GM18505 (cell line): ENCODE measurements around the gene ALDH4A1.

Experiments
- ATAC-seq: cut with Tn5 transposase; IDR thresholded peaks from one replicate; pipeline ENCODE4 v1.9.1; 2021; ENCODE audit not compliant: unreplicated experiment
- POLR2A ChIP-seq: IDR thresholded peaks from 4 replicates; pipeline ENCODE4 v1.6.1; 2011; ENCODE audit warnings: borderline replicate concordance; ENCODE audit not compliant: insufficient read depth, insufficient read length; ENCODE audit errors: extremely low read depth

ALDH4A1 gene, protein sequence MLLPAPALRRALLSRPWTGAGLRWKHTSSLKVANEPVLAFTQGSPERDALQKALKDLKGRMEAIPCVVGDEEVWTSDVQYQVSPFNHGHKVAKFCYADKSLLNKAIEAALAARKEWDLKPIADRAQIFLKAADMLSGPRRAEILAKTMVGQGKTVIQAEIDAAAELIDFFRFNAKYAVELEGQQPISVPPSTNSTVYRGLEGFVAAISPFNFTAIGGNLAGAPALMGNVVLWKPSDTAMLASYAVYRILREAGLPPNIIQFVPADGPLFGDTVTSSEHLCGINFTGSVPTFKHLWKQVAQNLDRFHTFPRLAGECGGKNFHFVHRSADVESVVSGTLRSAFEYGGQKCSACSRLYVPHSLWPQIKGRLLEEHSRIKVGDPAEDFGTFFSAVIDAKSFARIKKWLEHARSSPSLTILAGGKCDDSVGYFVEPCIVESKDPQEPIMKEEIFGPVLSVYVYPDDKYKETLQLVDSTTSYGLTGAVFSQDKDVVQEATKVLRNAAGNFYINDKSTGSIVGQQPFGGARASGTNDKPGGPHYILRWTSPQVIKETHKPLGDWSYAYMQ

DNA sequence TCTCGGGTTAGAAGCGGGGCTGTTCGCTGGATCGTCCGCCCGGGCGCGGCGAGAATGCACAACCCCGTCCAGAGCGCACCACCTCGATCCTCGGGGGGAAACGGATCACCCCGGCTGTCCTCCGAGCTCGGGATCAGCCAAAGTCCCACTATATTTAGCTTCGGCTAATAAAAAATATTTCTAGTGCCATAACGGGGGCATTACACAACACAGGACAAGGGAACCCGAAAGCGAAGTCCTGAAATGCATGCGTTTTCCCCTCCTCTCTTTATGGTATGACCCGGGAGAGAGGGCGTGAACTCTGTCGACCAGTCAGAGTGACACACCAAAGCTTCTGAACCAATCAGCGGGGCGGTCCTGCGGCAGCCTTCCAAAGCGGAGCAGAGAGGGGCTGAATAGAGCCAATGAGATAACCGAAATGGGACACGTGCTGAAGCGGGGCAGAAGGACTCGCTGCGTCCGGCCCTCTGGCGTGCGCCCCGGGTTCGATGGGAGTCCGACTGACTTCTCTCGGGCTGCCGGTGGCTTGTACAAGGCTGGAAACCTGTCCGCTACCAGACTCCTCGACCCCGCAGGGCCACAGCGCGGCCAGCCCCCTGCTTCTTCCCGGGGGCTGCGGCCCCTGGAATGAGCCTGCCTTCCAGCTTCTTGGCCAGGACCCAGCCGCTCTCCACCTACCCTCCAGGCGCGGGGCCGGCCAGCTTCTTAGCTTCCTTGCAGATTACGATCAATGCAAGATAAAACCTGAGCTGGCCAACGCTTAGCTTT lies at the start of gene ALDH4A1:
Gene ALDH4A1 (minus strand): TSS at position 33 of the 768 bp plus-strand sequence. CDS start 32 bp downstream, at position 1.
- peak; percentile 81 for TF ChIP-seq POLR2A
- ATAC-seq = peak; percentile 94

DNA sequence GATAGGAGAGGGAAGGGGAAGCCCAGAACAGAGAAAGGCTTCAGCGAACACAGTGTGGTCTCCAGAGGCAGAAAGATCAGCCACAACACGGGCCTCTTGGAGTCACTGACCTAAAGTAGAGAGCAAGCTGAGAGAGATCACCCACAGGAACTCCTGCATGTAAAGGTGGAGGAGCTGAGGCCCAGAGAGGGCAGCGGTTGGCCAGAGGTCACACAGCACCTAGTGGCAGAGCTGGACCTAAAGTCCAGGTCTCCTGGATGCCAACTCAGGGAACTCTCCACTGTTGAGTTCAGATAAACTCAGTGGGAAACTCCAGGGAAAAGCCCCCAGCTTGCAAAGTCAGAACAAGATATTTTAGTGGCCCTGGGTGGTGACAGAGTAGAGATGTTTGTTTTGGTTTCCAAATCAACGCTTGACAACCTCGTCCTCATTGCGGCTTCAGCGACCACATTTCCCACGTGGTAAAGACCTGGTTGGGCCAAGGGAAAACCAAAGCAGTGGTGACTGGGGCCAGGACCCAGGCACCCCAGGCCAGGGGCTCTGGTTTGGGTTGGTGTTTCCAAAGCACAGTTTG lies 49.5 kb upstream of the ALDH4A1 start:
- TF ChIP-seq POLR2A = peak; percentile 58
- peak; percentile 31 for ATAC-seq

DNA sequence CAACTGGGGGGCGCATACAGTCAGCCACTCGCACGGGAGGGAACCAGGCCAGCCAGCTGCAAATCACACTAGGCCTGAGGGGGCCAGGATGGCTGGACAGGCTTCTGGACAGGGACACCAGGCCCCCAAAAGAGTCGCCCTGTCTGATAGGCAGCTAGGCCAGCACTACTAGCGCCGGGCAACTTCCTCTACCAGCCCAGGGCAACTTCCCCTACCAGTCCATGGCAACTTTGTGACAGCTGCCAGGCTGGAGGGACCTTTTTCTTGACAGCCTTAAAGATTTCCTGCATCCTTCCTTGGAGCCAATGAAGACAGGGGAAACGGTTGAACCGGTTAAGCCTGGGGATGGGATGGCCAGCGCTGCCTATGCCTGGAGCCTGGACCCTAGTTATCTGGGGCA lies 49.1 kb upstream of the ALDH4A1 start:
- ATAC-seq = no peak
- no peak for TF ChIP-seq POLR2A

DNA sequence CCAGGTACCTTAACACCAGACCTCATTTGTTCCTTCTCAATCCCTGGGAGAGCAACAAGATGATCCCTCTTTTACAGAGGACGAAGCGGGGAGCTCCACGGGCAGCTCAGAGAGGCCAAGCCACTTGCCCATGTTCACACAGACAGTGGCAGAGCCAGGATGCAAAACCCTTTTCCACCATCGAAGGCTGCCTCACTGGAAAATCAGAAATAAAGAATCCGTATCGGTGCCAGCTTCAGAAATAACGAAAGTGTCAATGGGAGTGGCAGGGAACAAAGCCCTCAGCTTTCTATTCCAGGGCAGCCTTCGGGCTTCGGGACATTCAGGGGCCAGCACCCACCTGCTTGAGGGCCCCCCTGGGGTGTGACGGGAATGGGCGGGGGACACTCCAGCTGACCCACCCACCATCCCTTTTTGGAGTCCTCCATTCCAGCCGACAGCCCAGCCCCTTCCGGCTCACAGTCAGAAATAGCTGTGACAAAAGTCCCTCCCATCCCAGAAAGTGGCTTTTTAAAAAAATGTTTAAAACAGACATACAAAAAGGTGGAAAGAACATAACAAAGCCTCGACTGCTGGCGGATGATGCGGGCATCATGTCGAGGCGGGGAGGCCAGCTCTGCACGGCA lies 48.2 kb upstream of the ALDH4A1 start:
- ATAC-seq = no peak
- TF ChIP-seq POLR2A = no peak

DNA sequence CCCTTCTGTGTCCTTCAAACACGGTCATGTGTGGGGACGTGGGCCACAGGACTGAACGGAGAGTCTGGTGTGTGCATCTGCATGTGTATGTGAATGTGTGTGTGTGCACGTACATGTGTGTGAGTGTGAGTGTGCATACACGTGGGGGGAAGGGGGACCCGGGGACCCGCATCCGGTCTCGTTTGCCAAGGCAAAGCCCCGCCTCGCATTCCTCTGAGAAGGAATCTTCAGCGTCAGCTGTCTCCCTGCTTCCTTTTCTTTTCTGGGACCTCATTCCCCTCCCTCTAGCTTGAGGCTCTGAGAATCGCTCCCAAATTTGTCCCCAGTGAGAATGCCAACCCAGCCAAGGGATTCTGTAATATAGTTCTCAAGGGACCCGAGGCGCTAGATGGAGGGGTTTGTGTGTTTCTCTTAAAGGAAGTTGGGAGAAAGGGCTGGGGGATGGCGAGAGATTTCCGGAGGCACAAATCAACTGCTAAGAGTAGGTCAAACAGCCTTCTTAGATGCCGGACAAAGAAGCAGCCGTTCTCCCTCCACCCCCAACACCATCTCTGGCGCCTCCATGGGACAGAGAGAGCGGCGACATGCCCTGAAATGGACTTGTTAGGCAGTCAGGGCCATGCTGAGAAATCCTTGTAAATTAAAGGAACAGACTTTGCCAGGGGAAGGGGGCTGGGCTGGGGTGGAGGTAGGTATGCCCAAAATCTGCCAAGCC lies 47.5 kb upstream of the ALDH4A1 start:
- no peak for TF ChIP-seq POLR2A
- no peak for ATAC-seq

DNA sequence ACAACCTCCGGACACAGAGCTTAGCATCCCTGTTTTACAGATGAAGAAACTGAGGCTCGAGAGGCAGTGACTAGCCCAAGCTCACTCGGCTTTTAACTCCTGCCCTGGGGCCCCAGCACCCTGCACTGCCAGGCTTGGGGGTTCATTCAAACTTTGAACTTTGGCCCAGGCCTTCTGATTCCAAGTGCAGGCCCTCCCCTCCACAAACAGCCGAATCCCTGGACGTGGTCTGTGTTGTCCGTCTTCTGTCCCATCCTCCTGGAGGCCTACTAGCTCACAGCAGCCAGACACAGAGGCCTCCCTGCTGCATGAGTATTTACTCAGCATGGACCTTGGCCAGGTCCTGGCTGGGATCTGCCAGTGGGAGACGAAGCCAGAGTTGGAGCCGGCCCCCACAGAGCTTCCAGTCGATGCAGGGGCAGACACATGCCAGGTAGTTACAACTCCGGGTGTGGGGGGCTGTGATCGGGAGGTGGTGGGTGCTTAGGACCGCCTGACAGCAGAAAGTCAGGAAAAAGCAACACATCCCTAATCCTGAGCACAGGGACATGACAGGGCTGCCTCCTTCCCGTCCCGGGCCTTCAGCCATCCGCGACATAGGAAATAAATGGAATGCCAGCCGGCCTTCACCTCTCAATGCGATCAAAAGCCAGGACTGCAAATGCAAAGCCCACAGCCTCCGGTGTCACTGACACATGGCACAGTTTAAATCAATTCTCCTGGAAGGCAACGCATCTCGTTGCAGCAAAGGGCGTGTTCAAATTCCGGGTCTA lies 46.7 kb upstream of the ALDH4A1 start:
- no peak for TF ChIP-seq POLR2A
- ATAC-seq = no peak

DNA sequence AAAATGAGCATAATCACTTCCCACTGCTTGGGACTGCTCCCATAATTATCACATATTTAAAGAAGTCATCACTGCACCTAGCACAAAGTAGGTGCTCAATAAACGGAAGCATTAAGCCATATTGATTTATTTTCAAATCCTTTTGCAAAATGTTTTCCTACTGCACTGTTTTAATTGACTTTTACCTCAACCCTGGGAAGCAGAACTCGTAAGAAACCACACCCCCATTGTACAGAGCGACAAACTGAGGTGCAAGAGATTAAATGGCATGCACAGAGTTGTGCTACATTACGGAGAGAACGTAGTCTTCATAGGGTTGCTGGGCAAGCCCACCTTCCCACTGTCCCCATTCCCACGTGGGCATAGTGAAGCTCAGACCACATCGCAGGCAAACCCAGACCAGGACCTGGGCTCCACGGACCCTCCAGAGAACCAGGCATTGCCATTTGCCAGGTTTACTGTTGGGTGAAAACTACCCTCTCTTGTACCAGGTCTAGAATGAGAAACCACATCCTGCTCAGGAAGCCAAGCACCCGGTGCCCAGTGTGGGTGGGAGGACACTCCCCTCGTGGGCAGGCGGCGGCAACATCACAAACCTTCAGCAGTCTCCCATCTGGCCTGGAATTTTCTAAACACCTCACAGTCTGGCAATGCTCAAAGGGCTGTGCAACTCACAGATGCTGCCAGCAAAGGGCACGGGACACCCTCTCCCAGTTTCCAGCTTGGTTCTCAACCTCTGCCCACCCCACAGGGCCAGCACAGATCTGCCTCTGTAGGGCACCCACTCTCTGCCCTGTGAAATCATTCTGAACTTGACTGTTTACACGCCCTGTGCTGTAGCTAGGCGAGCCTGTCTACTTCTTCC lies 45.9 kb upstream of the ALDH4A1 start:
- no peak for ATAC-seq
- no peak for TF ChIP-seq POLR2A

DNA sequence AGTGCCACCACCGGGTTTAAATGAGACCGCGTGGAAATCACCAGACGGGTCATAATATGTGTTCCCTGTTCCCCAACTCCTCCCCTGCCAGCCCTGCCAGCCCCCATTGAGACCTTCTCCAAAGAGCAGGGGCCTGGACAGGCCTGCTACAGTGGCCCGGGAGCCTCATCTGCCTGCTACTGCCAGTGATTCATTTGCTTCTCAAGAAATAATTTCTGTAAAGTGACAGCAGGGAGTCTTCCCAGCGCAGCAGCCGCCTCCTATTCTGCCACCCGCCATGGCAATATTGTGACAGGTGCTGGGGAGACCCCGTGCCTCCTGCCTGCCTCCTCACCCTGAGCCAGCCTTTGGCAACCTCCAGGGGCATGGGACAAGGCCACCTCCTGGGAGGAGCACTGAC lies 45.2 kb upstream of the ALDH4A1 start:
- ATAC-seq = no peak
- no peak for TF ChIP-seq POLR2A

DNA sequence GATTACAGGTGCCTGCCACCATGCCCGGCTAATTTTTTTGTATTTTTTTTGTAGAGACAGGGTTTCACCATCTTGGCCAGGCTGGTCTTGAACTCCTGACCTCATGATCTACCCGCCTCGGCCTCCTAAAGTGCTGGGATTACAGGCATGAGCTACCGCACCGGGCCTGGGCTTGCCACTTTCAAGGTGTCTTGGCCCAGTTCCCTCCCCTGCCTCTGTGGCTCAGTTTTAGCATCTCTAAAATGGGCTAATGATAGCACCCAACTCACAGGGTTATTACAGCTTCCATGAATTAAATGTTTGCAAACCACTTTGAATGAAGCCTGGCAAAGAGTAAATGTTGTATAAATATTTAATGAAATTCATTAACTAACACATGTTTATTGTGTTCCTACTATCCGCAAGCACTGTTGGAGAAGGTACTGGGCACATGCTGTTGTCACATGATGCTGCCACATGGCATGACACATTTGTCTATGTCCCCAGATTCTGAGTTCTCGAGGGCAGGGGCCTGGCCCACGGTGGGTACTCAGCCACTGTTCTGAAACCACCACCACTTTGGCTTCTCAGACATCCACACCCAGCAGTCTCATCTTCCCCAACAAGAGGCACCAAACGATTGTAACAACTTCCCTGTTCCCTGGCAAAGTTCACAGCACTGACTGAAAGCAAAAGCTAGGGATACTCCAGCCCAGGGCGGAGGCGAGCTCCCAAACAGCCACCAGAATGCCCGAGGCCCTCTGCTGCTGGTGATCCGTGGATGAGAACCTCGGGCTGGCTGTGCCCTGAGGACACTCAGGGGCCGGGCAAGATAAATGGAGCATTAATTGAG lies 44.4 kb upstream of the ALDH4A1 start:
- TF ChIP-seq POLR2A = no peak
- ATAC-seq = no peak

DNA sequence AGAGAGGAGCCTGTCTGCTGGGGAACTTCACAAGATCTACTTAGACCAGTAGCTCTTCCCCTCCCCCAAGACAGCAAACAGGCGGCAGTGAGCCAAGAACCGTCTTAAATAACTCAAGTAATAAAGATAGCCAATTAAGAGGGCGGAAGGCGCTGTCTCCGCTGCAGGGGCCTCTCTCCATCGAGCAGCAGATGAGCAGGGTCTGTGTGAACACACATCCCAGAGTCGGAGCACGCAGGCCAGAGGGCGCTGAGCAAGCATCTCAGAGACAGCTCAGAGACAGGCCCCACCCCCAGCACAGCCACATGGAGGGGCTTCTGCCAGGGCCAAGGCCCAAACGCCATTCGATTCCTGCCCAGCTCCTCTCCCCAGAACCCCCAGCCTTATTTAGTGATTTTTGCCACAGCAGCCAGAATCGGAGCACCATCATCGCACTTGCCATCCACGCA lies 43.1 kb upstream of the ALDH4A1 start:
- ATAC-seq = no peak
- TF ChIP-seq POLR2A = no peak
